Measurements from ENCODE around the gene TOMM20.

Gene TOMM20

GRCh38 chr1:235134171-235134570 lies 5.5 kb upstream of the TOMM20 start:
- no peak for DNase-seq (ENCODE audit: low read depth in 2 of 2)

GRCh38 chr1:235133086-235133485 lies 4.4 kb upstream of the TOMM20 start:
- DNase-seq (ENCODE audit: low read depth in 2 of 2): no peak

- DNase-seq (ENCODE audit: low read depth in 2 of 2): no peak
Measured at GRCh38 chr1:235131961-235132360, 3.3 kb upstream of the TOMM20 start.

- no peak for DNase-seq (ENCODE audit: low read depth in 2 of 2)
Measured at GRCh38 chr1:235130766-235131270, 2.2 kb upstream of the TOMM20 start.

- DNase-seq (ENCODE audit: low read depth in 2 of 2): no peak
Measured at GRCh38 chr1:235129774-235130570, 1.3 kb upstream of the TOMM20 start.

GRCh38 chr1:235127732-235128455 lies 743 bp downstream of the TOMM20 start:
- DNase-seq (ENCODE audit: low read depth in 2 of 2): no peak

GRCh38 chr1:235127203-235127602 lies 1.4 kb downstream of the TOMM20 start:
- DNase-seq (ENCODE audit: low read depth in 2 of 2): no peak

- no peak for DNase-seq (ENCODE audit: low read depth in 2 of 2)
Measured at GRCh38 chr1:235124665-235125064, 4.0 kb downstream of the TOMM20 start.

- DNase-seq (ENCODE audit: low read depth in 2 of 2): no peak
Measured at GRCh38 chr1:235124111-235124510, 4.5 kb downstream of the TOMM20 start.

GRCh38 chr1:235122348-235122747 lies 6.3 kb downstream of the TOMM20 start:
- DNase-seq (ENCODE audit: low read depth in 2 of 2): no peak

- DNase-seq (ENCODE audit: low read depth in 2 of 2): no peak
Measured at GRCh38 chr1:235113183-235113917, 15.3 kb downstream of the TOMM20 start.

- no peak for DNase-seq (ENCODE audit: low read depth in 2 of 2)
Measured at GRCh38 chr1:235112297-235113182, 16.1 kb downstream of the TOMM20 start.

- DNase-seq (ENCODE audit: low read depth in 2 of 2): no peak
Measured at GRCh38 chr1:235111107-235111506, 17.5 kb downstream of the TOMM20 start.

- no peak for DNase-seq (ENCODE audit: low read depth in 2 of 2)
Measured at GRCh38 chr1:235108876-235109275, 19.8 kb downstream of the TOMM20 start.

GRCh38 chr1:235108185-235108593 lies 20.4 kb downstream of the TOMM20 start:
- DNase-seq (ENCODE audit: low read depth in 2 of 2): no peak

GRCh38 chr1:235107368-235108184 lies 21.1 kb downstream of the TOMM20 start:
- no peak for DNase-seq (ENCODE audit: low read depth in 2 of 2)

GRCh38 chr1:235106457-235106856 lies 22.2 kb downstream of the TOMM20 start:
- no peak for DNase-seq (ENCODE audit: low read depth in 2 of 2)

GRCh38 chr1:235105051-235106043 lies 23.3 kb downstream of the TOMM20 start:
- DNase-seq (ENCODE audit: low read depth in 2 of 2): no peak

- DNase-seq (ENCODE audit: low read depth in 2 of 2): no peak
Measured at GRCh38 chr1:235102993-235103411, 25.6 kb downstream of the TOMM20 start.

All from stimulated activated CD8-positive, alpha-beta memory T cell treated with anti-CD3 and anti-CD28 coated beads, Interleukin-7, amount 100 ng/mL, for 4 hours (primary cell).